HuH-7 (cell line): ENCODE results near the gene ZSCAN10.

Experiments
- DNase-seq: peaks from one replicate; pipeline ENCODE4 v3.0.0; 2011; ENCODE audit warnings: low spot score

ZSCAN10 gene

DNA sequence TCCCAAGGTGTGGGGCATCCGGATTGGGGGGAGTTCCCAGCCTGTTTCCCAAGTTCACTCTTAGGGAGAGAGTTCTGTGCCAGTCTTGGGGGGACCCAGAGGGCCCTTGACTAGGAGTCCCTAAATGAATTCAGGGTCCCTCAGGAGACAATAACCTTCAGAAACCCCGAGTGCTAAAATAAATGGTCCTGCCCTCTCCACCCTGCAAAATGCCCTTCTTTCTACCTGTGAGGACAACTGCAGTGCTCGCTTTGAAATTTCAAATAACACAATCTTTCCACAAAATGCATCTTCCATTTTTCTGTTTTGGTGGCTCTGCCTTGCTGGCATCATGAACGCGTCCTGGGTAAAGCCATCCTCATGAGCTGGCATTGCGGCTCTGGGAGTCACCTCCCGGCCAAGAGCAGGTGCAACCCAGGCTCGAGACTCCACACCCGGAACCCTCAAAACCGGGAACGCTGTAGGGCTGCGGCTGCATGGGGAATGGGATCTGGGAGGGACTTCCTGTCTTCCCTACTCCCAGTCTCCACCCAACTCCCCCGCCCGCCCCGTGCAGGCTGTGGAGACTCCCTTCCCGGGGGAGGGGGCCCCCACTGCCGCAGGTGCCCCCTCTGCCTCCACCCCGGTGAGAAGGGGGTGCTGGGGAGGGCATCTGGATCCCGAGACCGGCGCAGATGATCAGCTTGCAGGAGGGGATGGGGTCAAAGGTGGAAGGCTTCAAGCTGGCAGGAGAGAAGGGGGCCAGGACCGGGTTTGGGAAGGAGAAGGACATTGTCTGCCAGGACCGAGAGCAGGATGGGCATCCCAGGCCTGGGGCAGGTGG lies 13.2 kb upstream of the ZSCAN10 start, which contains the start of gene ZNF205:
ZNF205 (plus strand) TSS at position 529 of the 823 bp plus-strand sequence. CDS start 845 bp downstream, outside the sequence.
- DNase-seq = peak; percentile 93

DNA sequence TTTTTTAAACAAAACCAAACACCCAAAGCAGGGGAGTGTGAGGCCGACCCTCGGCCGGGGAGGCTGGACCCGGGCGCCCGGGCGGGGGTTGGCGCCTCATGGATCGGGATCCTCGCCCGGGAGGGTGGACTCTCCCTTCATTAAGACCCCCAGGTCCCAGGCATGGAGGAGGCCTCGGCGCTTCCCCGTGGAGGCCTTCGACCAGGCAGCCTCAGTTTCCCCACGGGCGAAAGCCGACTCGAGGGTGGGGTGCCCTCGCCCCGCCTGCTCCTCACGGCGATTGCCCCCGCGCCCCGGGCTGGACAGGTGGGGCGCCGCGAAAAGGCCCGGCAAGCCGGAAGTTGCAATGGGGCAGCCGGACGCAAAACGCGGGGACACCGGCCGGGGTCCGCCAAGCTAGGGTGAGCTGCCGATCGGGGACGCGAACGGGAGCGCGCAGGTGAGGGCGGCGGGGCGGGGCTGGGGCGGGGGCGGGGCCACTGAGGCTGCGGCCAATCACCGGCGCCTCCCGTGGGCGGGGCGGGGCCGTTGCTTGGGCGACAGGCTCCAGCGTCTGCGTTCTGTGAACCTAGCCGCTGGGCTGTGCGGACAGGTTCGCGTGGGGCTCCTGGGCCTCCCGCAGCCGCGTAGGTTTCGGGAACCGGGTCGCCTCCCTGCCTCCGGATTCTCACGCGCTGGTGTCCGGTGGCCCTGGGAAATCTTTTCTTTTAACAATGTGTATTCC lies 7.3 kb upstream of the ZSCAN10 start:
- peak; percentile 91 for DNase-seq

DNA sequence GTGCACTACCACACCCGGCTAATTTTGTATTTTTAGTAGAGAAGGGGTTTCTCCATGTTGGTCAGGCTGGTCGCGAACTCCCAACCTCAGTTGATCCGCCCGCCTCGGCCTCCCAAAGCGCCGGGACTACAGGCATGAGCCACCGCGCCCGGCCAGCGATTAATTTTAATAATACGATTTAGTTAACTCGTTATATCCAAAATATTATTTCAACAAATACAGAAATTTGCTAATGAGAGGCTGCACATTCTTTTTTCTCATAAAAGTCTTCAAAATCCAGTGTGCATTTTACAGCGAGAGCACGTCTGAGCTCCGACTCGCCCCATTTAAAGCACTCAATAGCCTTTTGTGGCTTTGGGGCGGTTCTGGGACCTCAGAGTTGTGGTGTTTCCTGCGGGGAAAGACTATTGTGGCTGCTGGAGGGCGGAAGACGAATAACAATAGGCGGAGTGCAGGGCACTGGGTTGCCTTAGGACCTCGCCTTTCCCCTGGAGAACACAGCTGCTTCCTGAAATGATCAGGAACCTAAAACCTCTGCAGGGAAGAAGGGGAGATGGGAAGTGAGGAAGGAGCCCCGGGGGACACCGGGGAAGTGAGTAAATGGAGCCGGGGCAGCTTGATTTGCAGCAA lies 2.9 kb upstream of the ZSCAN10 start:
- no peak for DNase-seq

DNA sequence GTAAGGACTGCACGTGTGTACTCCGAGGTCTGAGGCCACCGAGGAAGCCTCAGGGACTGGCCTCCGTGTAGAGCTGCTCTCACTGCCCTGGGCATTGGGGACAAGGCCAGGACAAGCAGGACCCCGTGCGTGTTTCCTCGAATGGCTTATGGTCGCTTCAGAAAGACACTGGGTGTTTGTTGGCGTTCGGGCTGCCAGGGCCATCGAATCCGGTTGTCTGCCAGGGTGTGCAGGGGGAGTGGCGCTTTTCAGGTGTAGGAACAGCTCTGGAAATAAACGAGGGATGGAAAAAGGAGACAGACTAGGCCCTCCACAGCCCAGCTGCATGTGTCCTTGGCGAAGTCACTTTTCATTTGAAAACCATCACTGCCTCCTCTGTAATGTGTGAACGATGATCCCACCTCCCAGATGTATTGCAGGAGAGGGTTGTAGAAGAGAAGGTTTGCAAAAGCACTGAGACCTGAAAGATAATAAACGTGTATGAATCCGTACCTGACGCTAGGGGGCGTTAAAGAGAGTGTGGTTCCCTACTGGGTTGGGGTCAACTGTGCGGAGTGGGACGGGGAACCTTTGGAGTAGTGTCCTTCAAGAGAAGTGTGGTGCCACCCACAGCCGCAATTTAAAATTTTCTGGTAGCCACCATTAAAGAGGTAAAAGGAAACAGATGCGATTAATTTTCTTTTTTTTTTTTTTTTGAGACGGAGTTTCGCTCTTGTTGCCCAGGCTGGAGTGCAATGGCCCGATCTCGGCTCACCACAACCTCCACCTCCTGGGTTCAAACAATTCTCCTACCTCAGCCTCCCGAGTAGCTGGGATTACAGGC lies 2.1 kb upstream of the ZSCAN10 start:
- DNase-seq = peak; percentile 76

- peak; percentile 82 for DNase-seq
Measured at GRCh38 chr16:3099732-3100499, 822 bp upstream of the ZSCAN10 start.

- DNase-seq = no peak
Measured at GRCh38 chr16:3099395-3099731, 269 bp upstream of the ZSCAN10 start.

- DNase-seq = no peak
Measured at GRCh38 chr16:3097266-3097665, 1.8 kb downstream of the ZSCAN10 start.

DNA sequence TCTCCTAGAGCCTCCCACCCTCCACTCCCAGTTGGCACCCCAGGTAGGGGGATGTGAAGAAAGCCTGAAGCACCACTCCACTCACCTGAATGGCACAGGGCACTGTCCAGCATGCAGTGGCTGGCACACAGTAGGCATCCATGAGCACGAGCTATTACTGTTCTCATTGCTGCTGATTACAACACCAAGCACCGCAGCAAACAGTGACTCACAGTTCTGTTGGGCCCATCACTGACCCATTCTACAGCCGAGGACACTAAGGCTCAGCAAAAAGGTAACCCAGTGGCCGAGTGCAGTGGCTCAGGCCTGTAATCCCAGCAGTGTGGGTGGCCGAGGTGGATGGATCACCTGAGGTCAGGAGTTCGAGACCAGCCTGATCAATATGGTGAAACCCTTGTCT lies 2.7 kb downstream of the ZSCAN10 start:
- no peak for DNase-seq

DNA sequence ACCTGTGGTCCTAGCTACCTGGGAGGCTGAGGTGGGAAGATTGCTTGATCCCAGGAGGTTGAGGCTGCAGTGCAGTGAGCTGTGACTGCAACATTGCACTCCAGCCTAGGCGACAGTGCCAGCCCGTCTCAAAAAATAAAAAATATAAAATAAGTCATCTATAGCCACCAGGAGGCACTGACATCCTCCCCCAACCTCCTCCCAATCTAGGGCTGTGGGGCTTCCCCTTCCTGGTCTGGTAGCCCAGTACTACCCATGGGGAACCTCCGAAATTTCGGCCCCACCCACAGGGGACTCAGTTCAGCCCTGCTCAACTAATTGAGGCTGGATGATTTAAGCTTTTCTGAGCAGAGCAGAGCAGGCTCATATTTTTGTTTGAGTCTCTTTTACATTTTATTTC lies 3.2 kb downstream of the ZSCAN10 start:
- peak; percentile 60 for DNase-seq

DNA sequence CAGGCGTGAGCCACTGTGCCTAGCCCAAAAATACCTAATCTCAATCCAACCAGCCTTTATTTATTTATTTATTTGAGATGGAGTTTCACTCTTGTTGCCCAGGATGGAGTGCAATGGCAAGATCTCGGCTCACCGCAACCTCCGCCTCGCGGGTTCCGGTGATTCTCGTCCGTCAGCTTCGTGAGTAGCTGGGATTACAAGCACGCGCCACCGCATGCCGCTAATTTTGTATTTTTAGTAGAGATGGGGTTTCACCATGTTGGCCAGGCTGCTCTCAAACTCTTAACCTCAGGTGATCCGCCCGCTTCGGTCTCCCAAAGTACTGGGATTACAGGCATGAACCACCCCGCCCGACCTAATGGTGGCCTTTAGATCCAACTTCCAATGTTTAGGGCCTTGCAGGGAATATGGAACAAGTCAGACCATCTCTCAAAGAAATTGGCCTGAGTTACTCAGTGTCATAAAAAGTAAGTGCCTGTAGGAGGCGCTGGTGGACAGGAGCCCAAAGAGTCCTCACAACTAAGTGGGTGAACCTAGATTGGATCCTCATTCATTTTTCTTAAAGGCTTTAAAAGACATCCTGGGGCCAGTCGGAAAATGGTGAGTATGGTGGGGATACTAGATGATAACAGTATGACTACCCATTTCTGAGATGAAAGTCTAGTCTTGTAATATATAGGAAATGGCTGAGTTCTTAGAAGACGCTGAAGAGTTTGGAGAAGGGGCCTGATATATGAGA lies 4.6 kb downstream of the ZSCAN10 start:
- peak; percentile 69 for DNase-seq

GRCh38 chr16:3092501-3092941 lies 6.6 kb downstream of the ZSCAN10 start:
- no peak for DNase-seq

DNA sequence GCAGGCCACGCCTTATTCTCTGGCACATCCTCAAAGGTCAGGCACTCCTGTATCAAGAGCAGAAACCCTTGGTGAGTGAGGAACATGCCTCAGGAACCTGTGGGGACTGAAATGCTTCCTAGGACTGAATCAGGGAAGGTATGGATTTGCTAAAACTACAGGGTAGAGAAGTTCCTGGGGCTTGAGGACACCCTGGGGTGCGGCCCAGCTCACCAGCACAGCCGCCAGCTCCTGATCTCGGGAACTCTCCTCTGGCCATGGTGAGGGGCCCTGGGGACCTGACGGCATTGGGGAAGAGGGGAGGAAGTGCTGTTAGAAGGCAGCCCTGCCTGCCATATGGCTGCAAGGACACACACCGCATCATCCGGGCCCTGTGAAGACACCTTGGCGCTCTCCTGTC lies 7.5 kb downstream of the ZSCAN10 start:
- no peak for DNase-seq

DNA sequence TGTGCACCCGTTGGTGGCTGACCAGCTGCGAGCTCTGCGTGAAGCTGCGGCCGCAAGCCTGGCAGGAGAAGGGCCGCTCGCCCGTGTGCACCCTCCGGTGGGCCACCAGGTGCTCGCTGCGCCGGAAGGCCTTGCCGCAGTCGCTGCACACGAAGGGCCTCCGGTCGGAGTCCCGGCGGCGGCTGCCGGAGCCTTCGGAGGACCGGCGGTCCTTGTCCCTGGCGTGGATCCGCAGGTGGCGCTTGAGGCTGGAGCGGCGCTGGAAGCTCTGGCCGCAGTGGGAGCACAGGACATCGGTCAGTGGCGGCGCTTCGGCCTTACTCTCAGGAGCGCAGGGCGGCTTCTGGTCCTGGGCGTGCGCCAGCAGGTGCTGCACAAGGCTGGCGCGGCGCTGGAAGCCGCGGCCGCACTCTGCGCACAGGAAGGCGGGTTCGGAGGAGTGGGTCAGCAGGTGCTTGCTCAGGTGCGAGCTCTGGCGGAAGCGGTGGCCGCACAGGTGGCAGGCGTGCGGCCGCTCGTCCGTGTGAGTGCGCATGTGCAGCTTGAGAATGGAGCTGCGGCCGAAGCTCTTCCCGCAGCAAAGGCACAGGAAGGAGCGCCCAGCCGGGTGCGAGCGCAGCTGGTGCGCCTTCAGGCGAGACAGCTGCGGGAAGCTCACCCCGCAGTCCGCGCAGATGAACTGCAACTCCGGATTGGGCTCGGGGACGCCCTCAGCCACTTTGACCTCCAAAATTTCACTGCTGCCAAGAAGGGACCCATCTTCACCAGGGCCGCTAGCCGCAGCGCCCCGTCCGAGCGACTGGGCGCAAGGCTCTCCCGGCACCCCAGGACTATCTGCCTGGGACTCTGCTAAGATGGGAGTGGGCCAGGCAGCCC lies 9.1 kb downstream of the ZSCAN10 start:
- no peak for DNase-seq

GRCh38 chr16:3088925-3089716 lies 10.0 kb downstream of the ZSCAN10 start:
- DNase-seq = no peak

GRCh38 chr16:3088450-3088849 lies 10.6 kb downstream of the ZSCAN10 start:
- DNase-seq = no peak

DNA sequence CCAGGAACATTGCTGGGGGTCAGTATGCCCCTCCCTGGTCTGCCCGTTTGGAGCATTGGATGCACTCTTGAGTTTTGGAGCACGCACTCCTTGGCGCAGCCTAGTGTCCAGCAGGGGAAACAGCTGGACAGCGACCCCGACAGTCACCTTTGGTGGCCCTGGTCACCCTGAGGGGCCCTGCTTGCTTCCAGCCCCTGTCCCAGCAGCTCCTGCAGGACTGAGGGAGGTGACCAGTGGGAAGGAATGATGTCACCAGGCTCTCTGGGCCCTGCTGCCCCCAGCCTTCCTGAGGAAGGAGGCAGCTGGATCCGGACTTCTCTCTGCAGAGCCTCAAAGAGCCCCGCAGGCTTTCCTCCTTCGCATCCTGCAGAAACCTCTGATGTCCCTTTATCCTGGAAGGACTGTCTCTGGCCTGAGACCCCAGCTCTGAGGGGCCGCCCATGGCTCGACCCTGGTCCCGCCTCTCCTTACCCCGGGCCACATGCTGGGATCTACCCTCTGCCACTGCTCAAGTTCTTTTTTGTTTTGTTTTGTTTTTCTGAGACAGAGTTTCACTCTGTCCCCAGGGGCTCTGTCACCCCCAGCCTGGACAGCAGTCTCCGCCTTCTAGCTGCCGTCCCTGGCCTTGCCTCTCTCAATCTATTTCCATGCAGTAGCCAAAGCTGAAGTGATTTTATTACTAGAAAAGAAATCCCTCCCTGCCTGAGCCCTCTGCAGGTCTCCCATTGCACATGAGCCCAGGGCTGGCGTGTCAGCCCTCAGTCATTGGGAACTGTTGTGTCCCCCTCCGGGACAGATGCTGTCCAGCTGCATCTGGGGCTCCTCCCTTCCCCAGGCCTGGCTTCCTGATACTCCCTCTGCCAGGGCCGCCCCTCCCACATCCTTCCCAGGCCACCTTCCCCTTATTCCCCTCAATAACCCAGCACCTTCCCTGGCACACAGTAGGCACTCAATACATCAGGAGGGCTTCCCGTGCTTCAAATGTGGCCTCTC lies 11.6 kb downstream of the ZSCAN10 start:
- DNase-seq = no peak

GRCh38 chr16:3086596-3087242 lies 12.4 kb downstream of the ZSCAN10 start:
- no peak for DNase-seq
